ENCODE data around the gene B3GNT9.

- TF ChIP-seq CTCF (IDR thresholded peaks at IDR 0.05) = no peak
- no peak for TF ChIP-seq POLR2A (IDR thresholded peaks at IDR 0.05)
- no peak for TF ChIP-seq POLR2AphosphoS5 (IDR thresholded peaks at IDR 0.05)
- no peak for TF ChIP-seq EP300 (IDR thresholded peaks at IDR 0.05; ENCODE audit: low read depth)
These were observed 16.8 kb upstream of the B3GNT9 start for GRCh38 chr16:67167588-67167987.

Data from transverse colon (tissue), 4 donors.